Esophagus squamous epithelium (tissue), 4 donors: ENCODE measurements around the gene NEDD4.

ENCODE experiments used
- CTCF ChIP-seq, 6 experiments: fragments of 450-650 bp in 4 of 6; fragments of 200-600 bp in 2 of 6; sonication (generic) in 2 of 6; IDR thresholded peaks; one replicate each; pipeline ENCODE4 v1.5.1; 2016 to 2019; ENCODE audit warnings: antibody characterized with exemption in 6 of 6, mild to moderate bottlenecking in 4 of 6, moderate library complexity in 4 of 6
- POLR2A ChIP-seq, 4 donors: fragments of 450-650 bp; IDR thresholded peaks; one replicate each; pipeline ENCODE4 v1.6.1; 2017; ENCODE audit warnings: antibody characterized with exemption in 4 of 4, mild to moderate bottlenecking in 4 of 4, moderate library complexity in 3 of 4

DNA sequence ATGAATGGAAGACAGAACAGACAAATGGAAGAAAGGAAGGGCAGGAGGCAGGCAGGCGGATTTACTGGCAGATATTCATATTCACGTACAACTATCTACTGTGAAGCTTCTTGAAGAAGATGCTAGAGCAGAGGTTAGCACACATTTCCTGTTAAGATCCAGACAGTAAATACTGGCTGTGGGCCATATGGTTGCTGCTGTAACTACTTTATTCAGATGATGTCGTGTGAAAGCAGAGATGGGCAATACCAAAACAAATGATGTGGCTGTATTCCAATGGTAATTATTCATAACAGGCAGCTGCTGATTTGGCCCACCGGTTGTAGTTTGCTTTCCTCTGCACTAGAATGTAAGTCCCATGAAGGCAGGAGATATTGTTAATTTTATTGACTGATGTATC, 134.8 kb downstream of the NEDD4 start:
- TF ChIP-seq CTCF (IDR thresholded peaks at IDR 0.05), result no peak
- no peak for TF ChIP-seq POLR2A (IDR thresholded peaks at IDR 0.05)
